Omental fat pad (tissue), 4 donors: ENCODE results near the gene BBC3. TPM values are rescaled to one million over a fixed set of nuclear protein-coding genes. Genes with fewer than 3 reads are reported as not detected.

ENCODE experiments used
- ATAC-seq: fragments of 150-250 bp; one replicate; pipeline ENCODE4 v1.9.1; 2016; ENCODE audit warnings: mild to moderate bottlenecking, moderate library complexity; ENCODE audit not compliant: low FRiP score
- DNase-seq: peaks from one replicate; pipeline ENCODE4 v3.0.0-alpha.2; 2019; ENCODE audit warnings: low spot score
- CTCF ChIP-seq, 3 donors: fragments of 450-650 bp; IDR thresholded peaks; one replicate each; pipeline ENCODE4 v1.5.1; 2016 to 2017; ENCODE audit warnings: antibody characterized with exemption in 3 of 3, mild to moderate bottlenecking in 3 of 3, moderate library complexity in 2 of 3
- total RNA-seq, 4 donors: library from RNA; depleted of rRNA; stranded (reverse); fragments of >200 nt; gene quantifications; one replicate each; pipeline ENCODE4 v1.1.0, GENCODE V29; 2016

Gene BBC3
- total RNA-seq, 4 donors from 2014 or later = 1.0 to 9.1 (median 1.8) TPM

- DNase-seq (no peak), ATAC-seq (no peak)
- no peak for TF ChIP-seq CTCF (IDR thresholded peaks at IDR 0.05)
Observed at GRCh38 chr19:47229676-47230053, 1.3 kb downstream of the BBC3 start.

- no peak for ATAC-seq
- DNase-seq = no peak
- TF ChIP-seq CTCF (IDR thresholded peaks at IDR 0.05) = no peak
Observed at GRCh38 chr19:47228937-47229675, 1.9 kb downstream of the BBC3 start.

GRCh38 chr19:47228168-47228936 lies 2.6 kb downstream of the BBC3 start:
- ATAC-seq (peak; percentile 8), DNase-seq (no peak)

GRCh38 chr19:47227352-47228167 lies 3.4 kb downstream of the BBC3 start:
- DNase-seq (peak; percentile 58), ATAC-seq (peak; percentile 38)
- TF ChIP-seq CTCF (IDR thresholded peaks at IDR 0.05) = no peak

More at GRCh38 chr19:47228168-47228936, 2.6 kb downstream of the BBC3 start:
- TF ChIP-seq CTCF (IDR thresholded peaks at IDR 0.05) = no peak

GRCh38 chr19:47226426-47227351 lies 4.3 kb downstream of the BBC3 start:
- peak; percentile 54 for DNase-seq
- TF ChIP-seq CTCF (IDR thresholded peaks at IDR 0.05) = no peak

More at GRCh38 chr19:47226426-47227351, 4.3 kb downstream of the BBC3 start:
- ATAC-seq = peak; percentile 1
